Mesendoderm (in vitro differentiated cells): ENCODE data around the gene DMAC1.

ENCODE experiments used
- DNase-seq: peaks from one replicate; pipeline ENCODE4 v3.0.0; 2013
- H2AK5ac ChIP-seq: 2 replicates; pipeline ENCODE4 v1.6.1; 2013; ENCODE audit warnings: low read length, inconsistent platforms
- H2BK120ac ChIP-seq: 2 replicates; pipeline ENCODE4 v1.6.1; 2013; ENCODE audit warnings: low read depth, mild to moderate bottlenecking, low read length, moderate library complexity, mixed read lengths
- H2BK15ac ChIP-seq: replicated peaks from 2 replicates; pipeline ENCODE4 v1.6.1; 2013; ENCODE audit warnings: low read depth, mild to moderate bottlenecking, moderate library complexity
- H2BK5ac ChIP-seq: 2 replicates; pipeline ENCODE4 v1.6.1; 2013; ENCODE audit warnings: low read length, inconsistent platforms
- H3K18ac ChIP-seq: 2 replicates; pipeline ENCODE4 v1.6.1; 2013; ENCODE audit warnings: mild to moderate bottlenecking, low read length, mixed read lengths
- H3K23ac ChIP-seq: one replicate; pipeline ENCODE4 v1.6.1; 2013; ENCODE audit warnings: low read length
- H3K27ac ChIP-seq: 2 replicates; pipeline ENCODE4 v1.5.1; 2013; ENCODE audit warnings: low read depth, mild to moderate bottlenecking, inconsistent platforms, low read length, moderate library complexity
- H3K27me3 ChIP-seq: 2 replicates; pipeline ENCODE4 v1.6.1; 2013; ENCODE audit warnings: low read length, control low read depth, mild to moderate bottlenecking, inconsistent platforms; ENCODE audit not compliant: insufficient read depth, poor library complexity
- H3K36me3 ChIP-seq: 2 replicates; pipeline ENCODE4 v1.6.1; 2013; ENCODE audit warnings: low read length, inconsistent platforms; ENCODE audit not compliant: control insufficient read depth, insufficient read depth
- H3K4ac ChIP-seq: one replicate; pipeline ENCODE4 v1.6.1; 2013; ENCODE audit warnings: low read depth, mild to moderate bottlenecking, low read length, moderate library complexity
- H3K4me1 ChIP-seq: 2 replicates; pipeline ENCODE4 v1.6.1; 2013; ENCODE audit warnings: low read depth, low read length, inconsistent platforms; ENCODE audit not compliant: control insufficient read depth
- H3K4me2 ChIP-seq: 2 replicates; pipeline ENCODE4 v1.6.1; 2013; ENCODE audit warnings: low read length
- H3K4me3 ChIP-seq: 2 replicates; pipeline ENCODE4 v1.5.1; 2013; ENCODE audit warnings: mild to moderate bottlenecking, low read length
- H3K56ac ChIP-seq: one replicate; pipeline ENCODE4 v1.6.1; 2013; ENCODE audit warnings: low read length
- H3K79me1 ChIP-seq: 2 replicates; pipeline ENCODE4 v1.6.1; 2013; ENCODE audit warnings: low read length, inconsistent platforms
- H3K79me2 ChIP-seq: 2 replicates; pipeline ENCODE4 v1.6.1; 2013; ENCODE audit warnings: mild to moderate bottlenecking, low read length; ENCODE audit not compliant: control insufficient read depth, insufficient read depth
- H3K9ac ChIP-seq: 2 replicates; pipeline ENCODE4 v1.6.1; 2013; ENCODE audit warnings: low read length, inconsistent platforms
- H4K5ac ChIP-seq: one replicate; pipeline ENCODE4 v1.6.1; 2013; ENCODE audit warnings: low read length
- H4K8ac ChIP-seq: one replicate; pipeline ENCODE4 v1.6.1; 2013; ENCODE audit warnings: low read depth, mild to moderate bottlenecking, control low read depth, low read length, moderate library complexity
- WGBS: extraction: QIAGEN DNeasy Blood & Tissue Kit; methylation state at CpG from one replicate; pipeline ENCODE4 v1.1.7; 2013; ENCODE audit warnings: low lambda C conversion rate, missing lambda C conversion rate; ENCODE audit not compliant: insufficient coverage; ENCODE audit errors: extremely low coverage; 5-methylcytosine and 5-hydroxymethylcytosine counted together

DMAC1 gene

DNA sequence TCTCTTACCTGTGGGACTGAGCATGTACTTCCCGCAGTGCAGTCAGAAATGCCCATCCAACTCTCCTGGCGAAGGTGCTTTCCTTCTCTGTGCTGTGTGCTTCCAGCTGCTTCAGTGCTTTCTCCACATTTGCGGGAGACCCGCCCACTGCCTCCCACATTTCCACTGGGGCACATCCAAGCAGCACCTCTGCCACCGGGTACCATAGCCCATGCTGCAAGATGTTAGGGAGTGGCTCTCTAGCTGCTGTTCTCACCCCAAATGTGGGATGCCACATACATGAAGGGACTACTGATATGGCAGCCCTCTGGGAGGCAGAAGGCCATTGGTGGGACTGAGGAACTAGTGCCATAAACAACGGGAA lies 8.8 kb downstream of the DMAC1 start:
- Histone ChIP-seq H3K18ac (no peak overlapping the region), H2BK120ac (no peak overlapping the region), H2BK5ac (no peak overlapping the region), H4K8ac (no peak overlapping the region), H3K4ac (no peak overlapping the region), H3K9ac (no peak overlapping the region), H3K23ac (no peak overlapping the region), H4K5ac (no peak overlapping the region), H3K56ac (no peak overlapping the region), H3K27ac (no peak overlapping the region), H3K79me2 (no peaks in the 10 kb centered on the region), H3K4me3 (no peak overlapping the region), H3K27me3 (no peaks in the 10 kb centered on the region), H2BK15ac (no peak overlapping the region), H3K4me2 (no peak overlapping the region), H3K4me1 (no peaks in the 10 kb centered on the region), H2AK5ac (no peak overlapping the region), H3K79me1 (no peaks in the 10 kb centered on the region), H3K36me3 (peaks cover 2% of the 10 kb centered on the region)
- WGBS: no CpG with 5 or more reads among the region's 6 CpGs
- no peak for DNase-seq

DNA sequence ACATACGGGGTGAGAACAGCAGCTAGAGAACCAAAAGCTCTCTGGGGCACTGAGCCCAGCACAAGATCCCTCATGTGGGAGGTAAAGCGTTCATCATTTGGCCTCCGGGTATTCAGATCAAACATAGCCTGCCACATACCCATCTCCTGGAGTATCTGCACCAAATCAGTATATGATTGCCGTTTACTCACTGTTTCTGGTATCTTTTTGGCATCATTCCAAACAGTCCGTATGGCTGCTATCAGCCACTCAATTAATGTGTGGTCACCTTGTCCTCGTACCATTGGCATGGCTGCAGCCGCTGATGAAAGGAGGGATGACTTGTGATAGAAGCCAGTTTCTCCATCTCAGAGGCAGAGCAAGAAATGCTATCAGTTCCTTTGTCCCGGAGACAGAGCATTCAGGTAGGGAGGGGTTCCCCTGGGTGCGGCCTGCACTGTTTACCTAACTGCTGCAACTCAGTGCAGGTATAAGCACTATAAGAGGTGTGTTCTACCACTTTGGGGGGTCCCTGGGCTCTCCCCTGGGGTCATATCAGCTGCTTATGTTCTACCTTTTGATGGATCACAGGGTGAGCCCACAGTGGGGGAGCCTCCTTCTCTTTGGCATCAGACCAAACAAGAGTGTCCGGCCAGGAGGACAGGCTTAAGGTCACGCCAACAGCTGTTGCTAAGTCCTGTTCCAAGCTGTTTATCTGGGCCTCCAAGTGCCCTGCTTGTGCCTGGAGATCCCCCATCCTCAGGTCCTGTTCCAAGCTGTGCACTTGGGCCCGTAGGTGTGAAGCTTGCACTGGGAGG lies 9.4 kb downstream of the DMAC1 start:
- no peaks in the 10 kb centered on the region for H3K4me1 ChIP-seq
- H3K18ac ChIP-seq: no peak overlapping the region
- H3K27me3 ChIP-seq: no peaks in the 10 kb centered on the region
- no peak overlapping the region for H3K4ac ChIP-seq
- H2AK5ac ChIP-seq: no peak overlapping the region
- no peak overlapping the region for H3K27ac ChIP-seq
- no peaks in the 10 kb centered on the region for H3K79me1 ChIP-seq
- no peaks in the 10 kb centered on the region for H3K79me2 ChIP-seq
- peaks cover 2% of the 10 kb centered on the region for H3K36me3 ChIP-seq
- no peak overlapping the region for H3K4me3 ChIP-seq
- H3K56ac ChIP-seq: no peak overlapping the region
- no peak overlapping the region for H3K9ac ChIP-seq
- H3K4me2 ChIP-seq: no peak overlapping the region
- H3K23ac ChIP-seq: no peak overlapping the region
- DNase-seq: no peak
- H4K5ac ChIP-seq: no peak overlapping the region
- H2BK5ac ChIP-seq: no peak overlapping the region
- H2BK120ac ChIP-seq: no peak overlapping the region
- no peak overlapping the region for H2BK15ac ChIP-seq
- no peak overlapping the region for H4K8ac ChIP-seq
- WGBS: no CpG with 5 or more reads among the region's 12 CpGs

DNA sequence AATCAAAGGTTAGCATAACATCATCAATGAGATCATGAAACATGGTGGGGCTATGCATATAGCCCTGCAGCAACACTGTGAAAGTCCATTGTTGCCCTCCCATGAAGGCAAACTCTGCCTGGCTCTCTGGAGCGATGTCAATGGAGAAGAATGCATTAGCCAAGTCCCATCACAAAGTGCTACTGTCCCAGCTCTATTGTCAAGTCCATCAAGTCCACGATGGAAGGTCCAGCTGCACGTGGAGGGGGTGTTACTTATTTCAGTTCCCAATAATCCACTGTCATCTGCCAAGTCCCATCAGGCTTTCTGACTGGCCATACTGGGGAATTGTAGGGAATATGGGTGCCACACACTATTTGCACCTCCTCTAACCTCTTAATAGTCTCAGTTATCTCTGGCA lies 10.8 kb downstream of the DMAC1 start:
- H3K4me3 ChIP-seq: no peak overlapping the region
- H3K4me1 ChIP-seq: no peaks in the 10 kb centered on the region
- H3K18ac ChIP-seq: no peak overlapping the region
- no peak overlapping the region for H3K27ac ChIP-seq
- H3K79me2 ChIP-seq: no peaks in the 10 kb centered on the region
- H3K9ac ChIP-seq: no peak overlapping the region
- no CpG with 5 or more reads among the region's 3 CpGs for WGBS
- no peak overlapping the region for H2BK5ac ChIP-seq
- H3K4me2 ChIP-seq: no peak overlapping the region
- peaks cover 2% of the 10 kb centered on the region for H3K36me3 ChIP-seq
- no peak overlapping the region for H2BK15ac ChIP-seq
- no peaks in the 10 kb centered on the region for H3K79me1 ChIP-seq
- H3K27me3 ChIP-seq: no peaks in the 10 kb centered on the region
- no peak overlapping the region for H3K56ac ChIP-seq
- H2BK120ac ChIP-seq: no peak overlapping the region
- DNase-seq: peak; percentile 3
- H4K8ac ChIP-seq: no peak overlapping the region
- H3K23ac ChIP-seq: no peak overlapping the region
- no peak overlapping the region for H3K4ac ChIP-seq
- H4K5ac ChIP-seq: no peak overlapping the region
- H2AK5ac ChIP-seq: no peak overlapping the region

- H3K9ac ChIP-seq: no peak overlapping the region
- H3K27ac ChIP-seq: no peak overlapping the region
- H3K18ac ChIP-seq: no peak overlapping the region
- no peak overlapping the region for H2AK5ac ChIP-seq
- H3K4ac ChIP-seq: no peak overlapping the region
- no peak overlapping the region for H3K56ac ChIP-seq
- no peak overlapping the region for H3K4me3 ChIP-seq
- H2BK120ac ChIP-seq: no peak overlapping the region
- no peaks in the 10 kb centered on the region for H3K4me1 ChIP-seq
- H2BK15ac ChIP-seq: no peak overlapping the region
- H3K79me2 ChIP-seq: no peaks in the 10 kb centered on the region
- DNase-seq: no peak
- no peaks in the 10 kb centered on the region for H3K27me3 ChIP-seq
- H2BK5ac ChIP-seq: no peak overlapping the region
- H3K36me3 ChIP-seq: peaks cover 2% of the 10 kb centered on the region
- H3K23ac ChIP-seq: no peak overlapping the region
- no CpG with 5 or more reads among the region's 3 CpGs for WGBS
- H3K4me2 ChIP-seq: no peak overlapping the region
- no peak overlapping the region for H4K5ac ChIP-seq
- no peaks in the 10 kb centered on the region for H3K79me1 ChIP-seq
- H4K8ac ChIP-seq: no peak overlapping the region
These were observed 13.8 kb downstream of the DMAC1 start for GRCh38 chr9:7785813-7786212.

DNA sequence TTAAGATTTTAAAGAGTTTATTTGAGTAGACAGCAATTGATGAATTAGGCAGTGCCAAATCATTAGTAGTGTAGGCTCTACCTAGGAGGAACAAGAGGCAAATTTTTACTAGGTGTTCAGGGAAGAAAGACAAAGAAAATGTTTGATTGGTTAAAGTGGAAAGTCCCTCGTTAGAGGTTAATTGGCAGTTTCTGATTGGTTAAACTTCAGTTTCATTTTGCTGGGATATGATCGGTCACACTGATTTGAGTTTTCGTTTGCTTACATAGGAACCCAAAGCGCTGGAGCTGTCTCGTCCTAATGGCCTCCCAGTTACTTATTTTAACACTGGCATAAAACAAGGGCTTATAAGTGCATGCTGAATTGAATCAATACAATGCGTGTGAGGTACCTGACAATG lies 15.1 kb downstream of the DMAC1 start:
- no peak overlapping the region for H2AK5ac ChIP-seq
- H3K79me2 ChIP-seq: no peaks in the 10 kb centered on the region
- H3K9ac ChIP-seq: no peak overlapping the region
- H3K18ac ChIP-seq: no peak overlapping the region
- no peaks in the 10 kb centered on the region for H3K79me1 ChIP-seq
- H3K27ac ChIP-seq: no peak overlapping the region
- no peak overlapping the region for H2BK5ac ChIP-seq
- no peaks in the 10 kb centered on the region for H3K27me3 ChIP-seq
- H3K23ac ChIP-seq: no peak overlapping the region
- H3K36me3 ChIP-seq: peaks cover 2% of the 10 kb centered on the region
- no CpG with 5 or more reads among the region's 6 CpGs for WGBS
- H3K4ac ChIP-seq: no peak overlapping the region
- no peaks in the 10 kb centered on the region for H3K4me1 ChIP-seq
- no peak overlapping the region for H4K8ac ChIP-seq
- no peak overlapping the region for H3K4me3 ChIP-seq
- no peak overlapping the region for H2BK120ac ChIP-seq
- no peak overlapping the region for H4K5ac ChIP-seq
- H3K56ac ChIP-seq: no peak overlapping the region
- no peak for DNase-seq
- no peak overlapping the region for H3K4me2 ChIP-seq
- H2BK15ac ChIP-seq: no peak overlapping the region

DNA sequence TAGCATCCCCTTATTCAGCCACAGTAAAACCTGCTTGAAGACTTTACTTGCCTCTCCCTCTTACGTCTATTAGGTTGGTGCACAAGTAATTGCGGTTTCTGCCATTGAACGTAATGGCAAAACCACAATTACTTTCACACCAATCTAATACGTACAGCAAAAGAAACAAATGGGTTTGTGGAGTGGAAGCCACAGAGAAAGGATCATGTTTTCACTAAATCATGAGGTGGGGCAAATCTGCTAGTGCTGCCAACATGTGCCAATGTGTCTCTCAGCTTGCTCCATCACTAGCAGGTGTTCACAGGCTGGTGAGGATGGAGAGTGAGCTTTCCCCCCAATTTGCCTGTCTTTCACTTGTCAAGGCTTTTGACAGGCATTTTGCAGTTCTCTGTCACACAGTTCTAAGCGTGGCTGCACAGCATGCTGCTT lies 15.9 kb downstream of the DMAC1 start:
- no peak overlapping the region for H2BK5ac ChIP-seq
- H3K9ac ChIP-seq: no peak overlapping the region
- H3K4me2 ChIP-seq: no peak overlapping the region
- H3K18ac ChIP-seq: no peak overlapping the region
- no peak overlapping the region for H4K5ac ChIP-seq
- no peaks in the 10 kb centered on the region for H3K79me2 ChIP-seq
- no peak overlapping the region for H3K27ac ChIP-seq
- no CpG with 5 or more reads among the region's 5 CpGs for WGBS
- no peak overlapping the region for H2AK5ac ChIP-seq
- H3K27me3 ChIP-seq: no peaks in the 10 kb centered on the region
- no peaks in the 10 kb centered on the region for H3K4me1 ChIP-seq
- H2BK120ac ChIP-seq: no peak overlapping the region
- no peak overlapping the region for H3K4me3 ChIP-seq
- peaks cover 2% of the 10 kb centered on the region for H3K36me3 ChIP-seq
- H4K8ac ChIP-seq: no peak overlapping the region
- no peak overlapping the region for H3K56ac ChIP-seq
- H3K4ac ChIP-seq: no peak overlapping the region
- no peak for DNase-seq
- H2BK15ac ChIP-seq: no peak overlapping the region
- H3K23ac ChIP-seq: no peak overlapping the region
- no peaks in the 10 kb centered on the region for H3K79me1 ChIP-seq
